Dermis microvascular lymphatic vessel endothelial cell (primary cell): ENCODE data around the gene STK17B. TPM values are rescaled to one million over a fixed set of nuclear protein-coding genes. Genes with fewer than 3 reads are reported as not detected.
"Not testable (repeated sequence)": the region's sequence is repeated elsewhere in the genome, so short reads cannot be mapped to it uniquely, and the experiment has no call there.

Source experiments
- DNase-seq, 2 donors: peaks; one replicate each; pipeline versions ENCODE4 v3.0.0 to v3.0.0-alpha.2; 2010; ENCODE audit warnings: low read depth in 2 of 2
- total RNA-seq: library from RNA; depleted of rRNA; stranded (reverse); fragments of >200 nt; gene quantifications from 2 replicates; pipeline ENCODE4 v1.2.1, GENCODE V29; 2014

The STK17B gene
- 5.4 and 8.3 TPM in 2 replicates for total RNA-seq

DNA sequence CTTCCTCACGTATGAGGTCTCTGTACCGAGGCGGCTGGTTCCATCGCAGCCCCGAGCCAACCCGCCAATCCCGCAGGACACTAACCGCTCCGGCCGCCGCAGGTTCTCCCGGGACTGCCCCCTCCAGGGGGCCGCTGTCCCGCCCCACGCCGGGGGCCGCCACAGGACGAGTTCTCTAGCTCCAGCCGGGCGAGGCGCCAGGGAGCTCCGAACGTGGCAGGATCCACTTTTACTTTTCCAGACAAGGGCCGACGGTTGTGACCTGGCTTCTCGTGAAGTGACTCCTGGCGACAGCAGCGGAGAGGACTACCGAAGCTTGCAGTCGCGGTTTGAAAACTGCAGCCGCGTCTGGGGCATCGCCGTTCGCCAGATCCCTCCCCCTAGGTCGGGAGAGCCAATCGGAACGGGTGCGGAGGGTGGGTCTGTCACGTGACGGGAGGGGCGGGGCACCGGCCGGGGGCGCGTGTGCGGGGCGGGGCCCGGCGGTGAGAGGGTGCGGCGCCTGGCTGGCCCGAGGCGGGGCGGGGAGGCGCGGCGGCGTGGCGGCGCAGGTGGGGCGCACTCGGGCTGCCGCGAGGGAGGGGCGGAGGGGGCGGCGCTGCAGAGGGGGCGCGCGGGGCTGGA, at the start of gene STK17B:
Gene STK17B (minus strand): TSS at position 331 of the 624 bp plus-strand sequence. CDS start 8,195 bp downstream, outside the sequence.
- DNase-seq: peak; percentile 86 to 95

GRCh38 chr2:196220671-196221070, 49.3 kb upstream of the STK17B start:
- no peak for DNase-seq

DNA sequence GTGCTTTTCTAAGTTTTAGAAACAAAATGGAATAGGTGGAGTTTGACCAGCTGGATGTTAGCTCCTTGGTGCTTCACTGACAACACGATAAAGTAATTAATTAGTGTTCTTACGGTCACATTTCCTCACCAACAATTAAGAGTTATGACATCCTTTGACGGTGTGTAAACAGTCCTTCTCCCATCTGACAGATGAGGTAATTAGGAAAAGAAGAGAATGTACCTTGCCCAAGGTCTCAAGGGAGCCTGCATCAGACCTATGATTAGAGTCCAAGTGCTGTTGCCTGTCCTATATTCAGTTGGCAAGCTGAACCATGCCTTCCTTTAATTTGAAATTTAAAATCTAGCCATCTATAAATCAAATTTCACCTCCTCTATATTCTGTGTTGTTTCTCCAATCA, 48.3 kb upstream of the STK17B start:
- no peak for DNase-seq

DNA sequence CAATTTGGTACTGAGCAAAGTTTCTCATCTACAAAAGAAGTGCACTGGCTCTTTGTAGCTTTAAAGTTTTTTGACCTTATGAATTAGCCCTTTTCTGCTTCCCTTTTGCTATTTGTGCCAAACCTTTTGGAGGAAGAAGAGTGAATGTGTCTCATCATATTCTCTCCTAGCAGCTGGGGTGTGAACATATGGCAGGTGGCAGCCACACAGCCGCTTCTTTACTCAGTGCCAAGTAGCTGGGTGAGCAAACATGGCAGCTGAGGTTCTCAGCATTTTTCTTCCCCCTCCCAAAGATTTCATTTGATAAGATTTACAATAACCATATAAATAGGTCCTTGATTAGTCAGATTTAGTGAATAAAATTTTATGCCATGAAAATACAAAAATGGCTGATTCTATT, 46.7 kb upstream of the STK17B start:
- no peak for DNase-seq

GRCh38 chr2:196217116-196217515, 45.7 kb upstream of the STK17B start:
- no peak for DNase-seq

DNA sequence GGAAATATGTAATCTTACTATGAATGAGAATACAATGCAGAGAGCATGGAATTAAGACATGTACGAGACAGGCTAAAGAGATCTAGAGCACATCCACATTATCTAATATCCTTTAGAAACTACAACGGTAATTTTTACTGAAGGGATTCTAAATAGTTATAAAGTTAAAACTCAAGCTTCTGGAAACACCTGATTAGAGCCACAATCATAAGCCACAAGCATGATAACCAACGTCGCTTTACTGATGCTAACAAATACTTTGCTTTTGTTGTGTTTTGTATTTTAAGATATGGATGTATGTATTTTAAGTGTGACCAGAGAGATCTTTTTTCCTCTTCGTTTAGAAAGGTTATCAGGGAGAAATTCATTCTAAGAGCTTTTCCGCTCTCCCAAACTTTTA, 44.0 kb upstream of the STK17B start:
- no peak for DNase-seq

DNA sequence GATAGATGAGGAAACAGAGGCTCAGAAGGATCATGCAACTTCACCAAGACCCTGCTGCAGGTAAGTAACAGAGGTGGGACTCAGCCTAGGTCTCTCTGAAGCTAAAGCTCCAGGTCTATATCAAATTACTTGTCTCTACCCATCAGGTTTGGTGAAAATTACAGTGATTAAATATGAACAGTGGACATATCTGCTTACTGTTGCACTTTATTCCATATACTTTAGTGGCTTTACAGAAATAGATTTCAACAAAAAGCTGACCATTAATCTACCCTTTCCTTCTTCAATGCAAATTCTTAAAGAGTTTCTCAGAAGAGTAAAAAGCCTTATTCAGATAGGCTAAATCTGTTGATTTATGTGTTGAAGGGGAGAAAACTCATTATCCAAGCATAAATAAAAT, 42.8 kb upstream of the STK17B start:
- no peak for DNase-seq

GRCh38 chr2:196213252-196213980, 42.0 kb upstream of the STK17B start:
- DNase-seq: no peak

GRCh38 chr2:196208915-196209314, 37.5 kb upstream of the STK17B start:
- no peak for DNase-seq

- DNase-seq: peak in 1 of 2 donors; percentile 43
Measured at GRCh38 chr2:196206804-196207203, 35.4 kb upstream of the STK17B start.

GRCh38 chr2:196205881-196206435, 34.6 kb upstream of the STK17B start:
- peak in 1 of 2 donors; percentile 42 for DNase-seq

DNA sequence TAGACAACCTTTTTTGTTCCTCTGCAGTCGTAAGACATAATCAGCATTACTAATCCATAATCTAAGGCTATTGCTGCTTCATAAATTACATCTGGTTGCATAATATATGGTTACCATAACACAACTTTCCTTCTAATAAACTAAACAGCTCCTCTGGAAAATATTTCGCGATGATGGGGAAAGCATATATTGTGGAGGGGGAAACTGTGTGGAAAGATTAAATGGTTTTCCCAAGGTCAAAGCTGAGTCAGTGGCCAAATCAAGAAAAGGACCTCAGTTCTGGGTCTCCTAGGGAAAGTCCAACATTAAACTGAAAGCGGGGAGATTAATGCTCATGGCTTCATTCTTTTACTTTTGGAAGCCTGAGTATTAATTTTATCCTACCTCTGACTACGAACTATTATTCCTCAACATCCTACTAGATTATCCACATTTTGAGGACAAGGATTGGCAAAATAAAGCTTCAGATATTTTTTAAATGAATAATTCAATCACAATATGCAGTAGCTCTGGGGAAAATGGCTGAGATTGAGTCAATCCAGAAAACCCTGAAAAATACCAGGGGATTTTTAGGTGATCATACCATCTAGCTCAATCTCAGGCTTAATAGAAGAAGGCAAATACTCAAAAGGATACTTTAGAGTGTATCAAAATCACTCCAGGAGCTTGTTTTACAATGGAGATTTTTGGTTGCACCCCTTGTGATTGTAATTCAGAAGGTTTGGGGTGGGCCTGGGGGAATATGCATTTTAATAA, 33.8 kb upstream of the STK17B start:
- DNase-seq: no peak

DNA sequence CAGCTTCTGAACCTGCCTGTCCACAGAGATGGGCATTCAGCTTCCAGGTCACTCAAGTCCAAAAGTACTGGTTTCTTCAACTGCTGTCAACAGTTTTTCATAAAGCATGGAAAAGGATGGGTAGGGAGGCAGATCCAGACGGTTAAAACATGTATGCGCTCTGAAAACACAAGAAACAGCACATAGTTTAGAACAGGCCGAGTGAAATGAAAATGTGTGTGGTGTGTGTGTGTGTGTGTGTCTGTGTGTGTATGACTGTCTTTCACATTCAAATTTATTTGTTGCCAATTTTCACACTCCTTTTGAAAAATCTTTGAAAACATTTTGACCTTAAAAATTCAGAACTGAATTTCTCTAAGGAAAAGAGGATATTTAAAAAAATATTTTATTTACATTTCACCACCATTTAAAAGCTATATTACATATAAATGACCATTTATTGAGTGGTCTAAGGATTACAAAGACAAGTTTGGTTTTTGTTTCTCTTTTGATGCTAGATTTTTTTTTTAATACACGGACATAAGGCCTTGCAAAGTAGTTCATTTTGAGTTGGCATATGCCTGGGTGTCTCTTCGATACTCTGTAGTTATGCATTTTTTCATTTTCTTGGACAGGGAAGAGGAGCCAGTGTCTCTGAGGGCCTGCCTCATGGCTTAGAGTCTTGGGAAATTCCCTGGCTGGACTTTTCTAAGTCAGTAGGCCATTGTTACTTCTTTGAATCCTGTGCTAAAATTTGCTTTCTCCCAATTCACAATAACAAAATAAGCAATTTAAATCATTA, 30.0 kb upstream of the STK17B start:
- peak in 1 of 2 donors; percentile 38 for DNase-seq

- no peak for DNase-seq
Measured at GRCh38 chr2:196200557-196200956, 29.2 kb upstream of the STK17B start.

DNA sequence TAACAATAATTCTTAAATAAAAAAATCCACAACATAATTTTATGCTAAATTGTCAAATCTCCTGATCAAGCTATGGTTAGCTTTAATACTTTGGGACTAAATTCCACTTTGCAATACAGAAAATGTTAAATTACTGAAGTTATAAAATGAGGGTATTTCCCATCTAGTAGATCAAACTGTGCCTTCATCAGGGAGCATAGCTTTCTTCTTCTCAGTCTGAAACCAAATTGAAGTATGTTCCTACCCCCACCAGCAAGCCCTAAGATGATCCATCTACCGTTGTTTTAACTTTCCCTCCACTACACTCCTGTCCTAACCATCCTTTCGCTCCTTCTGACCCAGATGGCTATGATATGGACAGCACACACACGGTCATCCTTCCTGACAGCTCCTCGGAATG, 24.4 kb upstream of the STK17B start:
- DNase-seq: no peak

DNA sequence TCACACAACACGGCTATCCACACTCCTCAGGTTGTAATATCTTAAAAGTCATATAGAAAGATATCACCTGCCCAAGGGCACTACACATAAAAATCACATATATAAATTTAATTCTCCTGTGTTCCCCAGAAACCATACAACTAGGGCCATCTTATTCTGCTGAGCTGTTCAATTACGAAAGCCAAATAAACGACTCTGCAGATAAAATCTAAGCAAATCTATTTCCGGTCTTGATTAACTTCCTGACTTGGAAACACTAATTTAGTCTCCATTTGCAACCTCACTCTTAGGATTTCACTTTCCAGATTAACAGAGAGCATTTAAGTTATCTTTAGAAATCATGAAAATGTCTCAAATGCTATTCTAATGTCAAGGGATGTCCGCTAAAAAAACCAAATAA, 23.9 kb upstream of the STK17B start:
- DNase-seq: no peak

- no peak for DNase-seq
Measured at GRCh38 chr2:196191541-196191940, 20.2 kb upstream of the STK17B start.

- no peak for DNase-seq
Measured at GRCh38 chr2:196187898-196188458, 16.6 kb upstream of the STK17B start.

- not testable (repeated sequence) for DNase-seq
Measured at GRCh38 chr2:196187175-196187700, 15.9 kb upstream of the STK17B start.

DNA sequence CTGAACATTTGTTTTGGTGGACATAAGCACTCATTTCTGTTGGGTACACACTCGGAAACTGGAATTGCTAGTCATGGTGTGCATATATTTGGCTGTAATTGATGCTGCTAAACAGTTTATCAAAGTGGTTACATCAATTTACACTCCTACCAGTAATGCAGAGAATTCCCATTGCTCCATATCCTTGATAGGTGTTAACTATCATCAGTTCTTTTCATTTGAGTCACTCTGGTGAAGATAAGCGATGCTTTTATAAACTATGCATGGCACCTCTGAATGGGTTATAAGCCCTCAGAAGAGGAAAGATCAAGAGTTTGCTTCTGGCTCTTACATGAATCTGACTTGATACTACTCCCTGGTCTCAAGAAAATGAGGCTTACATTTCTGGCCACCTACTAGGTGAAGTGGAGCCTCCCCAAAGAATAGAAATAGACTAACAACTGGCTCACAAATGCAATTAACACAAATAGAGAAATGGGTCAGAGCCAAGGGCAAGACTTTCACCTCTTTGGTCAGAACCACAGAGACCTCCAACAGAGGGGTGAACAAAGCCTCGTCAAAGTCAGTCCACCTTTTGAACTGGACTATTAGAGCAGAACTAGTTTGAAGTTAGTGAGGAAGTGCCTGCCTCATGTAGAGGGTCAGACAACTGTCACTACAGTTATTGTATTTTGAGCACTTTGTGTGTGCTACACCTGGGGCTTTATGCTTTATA, 15.0 kb upstream of the STK17B start:
- no peak for DNase-seq
